MG63 (cell line): ENCODE data around the gene SVIL. TPM values are rescaled to one million over a fixed set of nuclear protein-coding genes. Genes with fewer than 3 reads are reported as not detected.
"Not testable (repeated sequence)": the region's sequence is repeated elsewhere in the genome, so short reads cannot be mapped to it uniquely, and the experiment has no call there.

ENCODE experiments used
- DNase-seq: peaks from one replicate; pipeline ENCODE4 v3.0.0-alpha.2; 2020
- H3K27me3 ChIP-seq: fragments of 250-450 bp; sonication (Bioruptor Pico); 2 replicates; pipeline ENCODE4 v1.5.1; 2020; ENCODE audit warnings: mild to moderate bottlenecking, moderate library complexity
- H3K36me3 ChIP-seq: fragments of 250-450 bp; sonication (Bioruptor Pico); 2 replicates; pipeline ENCODE4 v1.5.1; 2020; ENCODE audit warnings: mild to moderate bottlenecking, moderate library complexity
- H3K4me3 ChIP-seq: fragments of 250-450 bp; sonication (Bioruptor Pico); 2 replicates; pipeline ENCODE4 v1.5.1; 2020; ENCODE audit warnings: mild to moderate bottlenecking, moderate library complexity
- H3K9me3 ChIP-seq: fragments of 250-450 bp; sonication (Bioruptor Pico); 2 replicates; pipeline ENCODE4 v1.5.1; 2020; ENCODE audit warnings: mild to moderate bottlenecking, moderate library complexity
- total RNA-seq: library from RNA; depleted of rRNA; stranded (reverse); fragments of >200 nt; shearing (Covaris generic); gene quantifications from 2 replicates; pipeline ENCODE4 v1.2.3, GENCODE V29; 2014; ENCODE audit warnings: low replicate concordance

The SVIL gene
- total RNA-seq, 1 experiment from 2014 or later, result 5.6 TPM

- Histone ChIP-seq H3K27me3 (no peaks in the 10 kb centered on the region), H3K4me3 (no peak overlapping the region), H3K9me3 (no peaks in the 10 kb centered on the region), H3K36me3 (no peaks in the 10 kb centered on the region)
- no peak for DNase-seq
Observed at GRCh38 chr10:29533046-29533445, 101.7 kb downstream of the SVIL start.

DNA sequence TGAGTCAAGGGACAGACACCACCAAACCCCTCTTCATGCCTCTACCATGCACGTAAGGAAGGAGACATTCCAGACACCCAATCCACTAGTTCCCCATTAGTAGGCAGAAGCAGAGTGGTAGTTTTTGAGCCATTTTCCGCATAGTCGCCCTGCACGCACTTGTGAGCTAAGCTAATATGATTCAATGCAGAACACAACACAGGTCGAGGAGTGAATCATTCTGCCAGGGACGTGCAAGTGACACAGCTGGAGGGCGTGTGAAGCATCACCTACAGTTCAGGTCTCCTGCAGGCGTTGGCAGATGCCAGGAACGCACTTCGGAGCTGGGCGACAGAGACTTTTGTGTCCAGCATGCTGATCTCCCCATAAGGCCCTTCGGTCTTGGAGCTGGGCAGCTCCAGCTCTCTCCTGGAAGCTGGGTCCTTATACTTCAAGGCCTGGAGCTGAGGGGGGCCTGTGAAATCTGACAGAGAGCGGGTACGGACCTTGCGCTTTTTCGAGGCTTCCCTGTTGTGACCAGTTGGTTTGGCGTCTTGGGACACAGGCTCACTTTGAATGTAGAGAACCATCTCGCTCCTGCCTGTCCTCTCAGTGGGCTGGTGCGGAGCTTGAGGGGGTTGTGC is 102.4 kb downstream of the SVIL start:
- Histone ChIP-seq H3K4me3 (no peak overlapping the region), H3K27me3 (no peaks in the 10 kb centered on the region), H3K36me3 (no peaks in the 10 kb centered on the region), H3K9me3 (no peaks in the 10 kb centered on the region)
- no peak for DNase-seq

- no peaks in the 10 kb centered on the region for H3K27me3 ChIP-seq
- no peak for DNase-seq
- H3K36me3 ChIP-seq, result no peaks in the 10 kb centered on the region
- no peaks in the 10 kb centered on the region for H3K9me3 ChIP-seq
- no peak overlapping the region for H3K4me3 ChIP-seq
Observed at GRCh38 chr10:29530112-29530976, 104.4 kb downstream of the SVIL start.

GRCh38 chr10:29529146-29529545 is 105.6 kb downstream of the SVIL start:
- no peak for DNase-seq
- H3K36me3 ChIP-seq, result no peaks in the 10 kb centered on the region
- H3K4me3 ChIP-seq, result no peak overlapping the region
- no peaks in the 10 kb centered on the region for H3K27me3 ChIP-seq
- H3K9me3 ChIP-seq, result no peaks in the 10 kb centered on the region

DNA sequence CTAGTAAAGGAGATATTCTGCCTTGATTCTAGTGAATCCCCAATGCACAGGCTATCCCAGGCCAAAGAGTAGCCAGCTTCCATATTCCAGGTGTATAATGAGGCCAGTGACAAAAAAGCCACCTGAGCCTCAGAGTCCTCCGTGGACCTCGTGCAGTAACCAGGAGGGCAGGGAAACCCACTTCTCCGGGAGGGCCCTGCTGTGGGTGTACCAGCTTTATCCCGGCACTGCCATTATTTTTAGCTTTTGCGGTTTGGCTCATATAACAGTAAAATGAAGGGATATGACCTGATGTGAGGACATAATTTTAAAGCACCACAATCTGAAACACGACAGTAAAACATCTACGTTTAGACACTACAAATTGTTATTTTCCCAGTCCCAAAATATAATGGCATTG is 109.0 kb downstream of the SVIL start:
- no peak overlapping the region for H3K4me3 ChIP-seq
- H3K27me3 ChIP-seq, result no peaks in the 10 kb centered on the region
- no peaks in the 10 kb centered on the region for H3K9me3 ChIP-seq
- no peaks in the 10 kb centered on the region for H3K36me3 ChIP-seq
- DNase-seq, result no peak

- no peaks in the 10 kb centered on the region for H3K27me3 ChIP-seq
Observed at GRCh38 chr10:29524720-29525119, 110.1 kb downstream of the SVIL start.

GRCh38 chr10:29524294-29524693 is 110.5 kb downstream of the SVIL start:
- no peaks in the 10 kb centered on the region for H3K9me3 ChIP-seq
- no peak for DNase-seq
- no peaks in the 10 kb centered on the region for H3K36me3 ChIP-seq
- no peak overlapping the region for H3K4me3 ChIP-seq
- H3K27me3 ChIP-seq, result no peaks in the 10 kb centered on the region

More at GRCh38 chr10:29524720-29525119, 110.1 kb downstream of the SVIL start:
- H3K9me3 ChIP-seq, result no peaks in the 10 kb centered on the region
- DNase-seq, result no peak
- H3K4me3 ChIP-seq, result no peak overlapping the region
- no peaks in the 10 kb centered on the region for H3K36me3 ChIP-seq

GRCh38 chr10:29522918-29523317 is 111.9 kb downstream of the SVIL start:
- no peak overlapping the region for H3K4me3 ChIP-seq
- no peaks in the 10 kb centered on the region for H3K9me3 ChIP-seq
- no peaks in the 10 kb centered on the region for H3K36me3 ChIP-seq
- DNase-seq, result no peak
- no peaks in the 10 kb centered on the region for H3K27me3 ChIP-seq

DNA sequence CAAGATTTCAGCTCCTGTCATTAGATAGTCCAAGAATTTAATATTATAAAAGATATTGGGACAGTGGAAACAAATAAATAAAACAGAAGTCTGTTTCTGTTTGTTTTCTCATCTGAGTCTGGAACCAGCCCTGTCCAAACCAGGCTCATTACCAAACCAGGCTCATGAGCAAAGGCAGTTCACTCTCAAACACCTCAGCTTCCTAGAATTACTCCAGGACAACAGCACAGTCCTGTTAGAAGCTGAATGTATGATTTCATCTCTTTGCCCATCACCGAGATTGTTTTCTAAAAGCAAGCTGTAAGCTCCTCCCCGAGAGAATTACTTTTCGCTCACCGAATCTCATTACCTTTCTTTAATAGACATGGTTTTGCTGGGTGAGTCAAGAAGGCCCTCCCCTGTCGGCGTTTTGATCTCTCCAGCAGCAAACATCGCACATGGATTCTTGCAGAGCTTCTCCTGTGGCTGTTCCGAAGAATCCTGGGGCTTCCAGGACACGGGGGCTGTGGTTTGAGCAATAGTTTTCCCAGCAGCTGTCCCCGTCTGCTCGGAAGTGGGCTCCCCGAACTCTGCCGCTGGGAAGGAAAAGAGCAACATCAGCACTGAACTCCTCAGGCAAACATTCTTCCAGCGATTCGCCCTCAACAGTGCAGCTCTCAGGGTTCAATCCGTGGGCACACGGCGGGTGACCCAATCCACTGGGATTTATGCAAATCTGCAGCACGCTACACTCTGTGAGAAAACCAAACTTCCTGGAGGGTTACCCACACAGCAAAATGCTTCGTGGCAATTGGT is 112.5 kb downstream of the SVIL start:
- Histone ChIP-seq H3K36me3 (peaks cover 3% of the 10 kb centered on the region; the same call in 1 of the 2 replicates), H3K27me3 (no peaks in the 10 kb centered on the region), H3K4me3 (no peak overlapping the region), H3K9me3 (no peaks in the 10 kb centered on the region)
- DNase-seq, result no peak

- no peak overlapping the region for H3K4me3 ChIP-seq
- no peak for DNase-seq
- no peaks in the 10 kb centered on the region for H3K9me3 ChIP-seq
- no peaks in the 10 kb centered on the region for H3K27me3 ChIP-seq
- peaks cover 3% of the 10 kb centered on the region; the same call in 1 of the 2 replicates for H3K36me3 ChIP-seq
Observed at GRCh38 chr10:29519659-29520058, 115.1 kb downstream of the SVIL start.

GRCh38 chr10:29517352-29517923 is 117.3 kb downstream of the SVIL start:
- peak; percentile 4 for DNase-seq
- H3K4me3 ChIP-seq, result no peak overlapping the region
- peaks cover 3% of the 10 kb centered on the region; the same call in 1 of the 2 replicates for H3K36me3 ChIP-seq
- no peaks in the 10 kb centered on the region for H3K27me3 ChIP-seq
- no peaks in the 10 kb centered on the region for H3K9me3 ChIP-seq

GRCh38 chr10:29516309-29516932 is 118.3 kb downstream of the SVIL start:
- DNase-seq, H3K36me3 ChIP-seq, H3K4me3 ChIP-seq, H3K27me3 ChIP-seq, H3K9me3 ChIP-seq: not testable (repeated sequence)

DNA sequence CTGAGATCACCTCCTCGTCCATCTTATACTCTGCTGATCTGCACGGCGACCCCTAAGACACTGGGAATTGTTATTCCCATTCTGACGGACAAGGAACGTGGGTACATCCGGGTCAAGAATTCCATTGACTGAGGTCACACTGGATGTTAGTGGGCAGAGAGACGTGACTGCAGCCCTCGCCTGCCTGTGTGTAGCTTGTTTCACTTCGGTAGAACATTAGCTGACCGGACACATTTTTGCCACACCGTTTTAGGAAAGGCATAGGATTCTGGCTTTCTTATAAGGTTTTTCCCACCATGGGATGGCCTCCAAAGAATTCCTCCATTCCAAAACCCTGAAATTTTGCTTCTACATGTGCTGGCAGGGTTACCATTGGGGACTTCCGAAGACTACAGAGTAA is 118.9 kb downstream of the SVIL start:
- H3K9me3 ChIP-seq, DNase-seq, H3K36me3 ChIP-seq, H3K4me3 ChIP-seq, H3K27me3 ChIP-seq: not testable (repeated sequence)

DNA sequence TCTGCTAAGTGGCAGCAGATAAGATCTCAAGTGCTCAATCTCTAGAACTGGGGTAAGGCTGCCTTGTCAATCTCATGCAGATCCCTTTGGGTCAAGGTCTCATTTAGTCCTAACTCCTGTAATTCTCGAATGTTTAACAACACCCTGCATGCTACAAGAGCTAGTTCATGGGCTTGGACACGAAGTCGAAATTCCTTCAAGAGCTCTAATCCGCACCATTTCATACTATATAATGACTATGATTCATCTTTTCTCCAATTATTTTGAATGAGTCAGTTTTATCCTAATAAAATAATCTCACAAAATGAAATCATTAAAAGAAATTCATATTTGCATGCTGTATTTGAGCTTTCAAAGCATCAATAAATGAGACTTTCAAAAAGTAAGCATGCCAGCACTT is 119.7 kb downstream of the SVIL start:
- DNase-seq, H3K9me3 ChIP-seq, H3K4me3 ChIP-seq, H3K27me3 ChIP-seq, H3K36me3 ChIP-seq: not testable (repeated sequence)

- Histone ChIP-seq H3K9me3 (no peaks in the 10 kb centered on the region), H3K27me3 (no peaks in the 10 kb centered on the region), H3K36me3 (peaks cover 3% of the 10 kb centered on the region; the same call in 1 of the 2 replicates), H3K4me3 (no peak overlapping the region)
- DNase-seq, result no peak
Observed at GRCh38 chr10:29514306-29514705, 120.5 kb downstream of the SVIL start.

DNA sequence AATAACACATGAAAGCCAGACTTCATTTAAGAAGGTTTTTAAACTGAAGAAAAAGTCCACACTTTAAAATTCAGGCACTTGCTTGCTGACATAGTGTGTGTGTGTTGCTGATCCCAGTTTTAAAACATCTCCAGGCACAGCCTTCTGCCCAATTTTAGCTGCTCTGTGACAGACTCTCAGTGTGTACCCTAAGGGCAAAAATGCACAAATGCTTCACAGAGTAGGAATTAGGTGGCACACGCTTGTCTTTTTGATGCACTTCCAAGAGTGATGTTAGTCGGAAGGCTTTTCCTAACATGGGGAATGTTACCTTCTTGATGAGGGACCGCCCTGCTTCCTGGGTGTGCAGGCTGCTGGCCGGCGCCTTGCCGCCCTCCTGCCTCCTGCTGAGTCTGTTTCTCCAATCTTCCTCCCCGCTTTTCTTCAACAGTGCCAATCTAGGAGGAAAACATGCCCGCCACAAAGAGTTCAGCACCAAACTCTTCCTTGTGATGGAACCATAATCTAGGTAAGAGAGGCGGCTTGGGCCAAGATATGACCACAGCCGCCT is 122.3 kb downstream of the SVIL start:
- H3K36me3 ChIP-seq, result no peaks in the 10 kb centered on the region
- H3K9me3 ChIP-seq, result no peaks in the 10 kb centered on the region
- DNase-seq, result no peak
- H3K27me3 ChIP-seq, result no peaks in the 10 kb centered on the region
- no peak overlapping the region for H3K4me3 ChIP-seq
